K562 (cell line): Measurements from ENCODE around the gene ABCA13.

Source experiments
- MYBL2 ChIP-seq, 2 experiments: fragments of 450-650 bp in 1 of 2; sonication (generic) in 1 of 2; formaldehyde crosslinking in 1 of 2; IDR thresholded peaks; 2 replicates each; pipeline versions ENCODE4 v1.6.1 to v1.8.1; 2017 to 2022; ENCODE audit warnings: borderline replicate concordance in 1 of 2, inconsistent platforms in 1 of 2, low read depth in 1 of 2, mild to moderate bottlenecking in 1 of 2, missing genetic modification reagents in 1 of 2, moderate library complexity in 1 of 2
- MYNN ChIP-seq, 2 experiments: sonication (generic); formaldehyde crosslinking in 1 of 2; IDR thresholded peaks; 2 replicates each; pipeline versions ENCODE4 v1.5.0 to v1.6.1; 2016 to 2020; ENCODE audit warnings: antibody characterized with exemption in 1 of 2, missing genetic modification reagents in 1 of 2

DNA sequence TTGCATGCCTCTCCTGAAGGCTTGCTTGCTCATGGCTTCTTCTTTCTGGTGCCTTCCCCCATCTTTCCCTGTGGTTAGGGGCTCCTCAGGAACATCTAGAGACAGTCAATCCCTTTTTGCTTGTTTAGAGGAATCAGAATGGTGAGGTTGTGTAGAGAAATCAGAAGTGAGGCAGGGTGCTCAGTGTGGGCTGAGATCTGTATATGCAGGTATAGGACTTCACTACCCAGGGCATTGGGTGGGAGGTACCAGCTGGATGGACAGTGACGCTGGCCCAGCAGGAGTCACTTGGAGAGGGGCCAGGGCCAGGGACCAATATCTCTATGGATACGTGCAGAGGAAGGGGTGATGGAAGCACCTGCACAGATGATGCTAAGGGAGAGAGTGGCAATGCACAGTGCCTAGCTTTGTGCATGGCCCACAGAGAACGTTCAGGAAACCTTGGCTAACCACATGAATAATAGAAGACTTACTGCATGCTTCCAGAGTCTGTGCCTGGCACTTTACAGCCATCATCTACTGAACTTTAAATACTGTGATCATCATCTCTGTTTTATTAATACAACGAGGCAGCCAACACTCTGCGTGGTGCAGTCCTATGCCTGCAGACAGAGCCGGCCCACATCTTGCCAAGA is 255.2 kb downstream of the ABCA13 start:
- no peak for TF ChIP-seq MYBL2 (IDR thresholded peaks at IDR 0.05; ENCODE audit: low read depth)
- TF ChIP-seq MYBL2 (CRISPR knock-in tag; IDR thresholded peaks at IDR 0.05; ENCODE audit: borderline replicate concordance): no peak
- TF ChIP-seq MYNN (IDR thresholded peaks at IDR 0.05): no peak
- TF ChIP-seq MYNN (CRISPR knock-in tag; IDR thresholded peaks at IDR 0.05): no peak
